GM10248 (cell line): ENCODE data around the gene KLK2.

ENCODE experiments used
- CTCF ChIA-PET: fragments of 300-600 bp; sonication (Branson Sonifier 250); formaldehyde crosslinking; extraction: SDS; loops from one replicate; lab custom pipeline; 2021; ENCODE audit warnings: antibody characterized with exemption; lab: Yijun Ruan, JAX
- POLR2A ChIA-PET: fragments of 350-650 bp; sonication (Branson Sonifier 250); formaldehyde crosslinking; extraction: SDS; loops from one replicate; lab custom pipeline; 2020; ENCODE audit warnings: antibody characterized with exemption; lab: Yijun Ruan, JAX
- DNase-seq: peaks from one replicate; pipeline ENCODE4 v3.0.0; 2012; ENCODE audit errors: extremely low spot score
- TF ChIP-seq, protein P1 (sequence below): IDR thresholded peaks from 2 replicates; pipeline ENCODE4 v1.5.1; 2012; ENCODE audit warnings: mild to moderate bottlenecking, low read depth; ENCODE audit errors: extremely low read depth, missing control alignments, control extremely low read depth

KLK2 gene

DNA sequence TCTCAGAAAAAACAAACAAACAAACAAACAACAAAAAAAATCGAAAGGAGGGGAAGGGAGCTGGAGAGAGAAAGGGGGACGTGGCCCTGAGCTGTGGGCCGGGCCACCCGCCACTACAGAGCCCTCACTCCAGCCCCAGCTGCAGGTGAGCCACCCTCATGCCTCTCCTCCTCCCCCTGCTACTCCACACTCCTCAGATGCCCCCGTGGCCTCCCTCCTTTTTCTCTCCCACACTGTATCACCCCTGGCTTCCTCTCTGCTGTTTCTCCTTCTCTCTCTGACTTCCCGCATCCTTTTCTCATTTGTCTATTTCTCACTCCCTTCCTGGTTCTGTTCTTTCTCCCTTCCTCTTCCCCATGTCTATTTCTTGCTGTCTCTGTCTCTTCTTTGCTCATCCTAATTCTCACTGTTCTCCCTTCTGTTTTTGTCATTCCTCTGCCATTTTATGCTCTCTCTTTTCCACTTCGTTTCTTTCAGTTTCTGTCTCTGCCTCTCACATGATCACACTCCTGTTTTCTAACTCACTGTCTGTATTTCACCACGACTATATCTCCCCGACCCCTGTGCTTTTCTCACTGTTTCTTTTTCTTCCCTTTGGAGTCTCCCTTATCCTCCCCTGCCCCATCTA lies 2.7 kb downstream of the KLK2 start:
- ChIA-PET POLR2A (no interaction called here), CTCF (interaction anchor here (1.9 kb wide), 1 partner anchor 46 kb away, joined by 9 read pairs; no protein-coding TSS in a partner anchor)
- peak; percentile 61 for DNase-seq
- TF ChIP-seq, protein P1, sequence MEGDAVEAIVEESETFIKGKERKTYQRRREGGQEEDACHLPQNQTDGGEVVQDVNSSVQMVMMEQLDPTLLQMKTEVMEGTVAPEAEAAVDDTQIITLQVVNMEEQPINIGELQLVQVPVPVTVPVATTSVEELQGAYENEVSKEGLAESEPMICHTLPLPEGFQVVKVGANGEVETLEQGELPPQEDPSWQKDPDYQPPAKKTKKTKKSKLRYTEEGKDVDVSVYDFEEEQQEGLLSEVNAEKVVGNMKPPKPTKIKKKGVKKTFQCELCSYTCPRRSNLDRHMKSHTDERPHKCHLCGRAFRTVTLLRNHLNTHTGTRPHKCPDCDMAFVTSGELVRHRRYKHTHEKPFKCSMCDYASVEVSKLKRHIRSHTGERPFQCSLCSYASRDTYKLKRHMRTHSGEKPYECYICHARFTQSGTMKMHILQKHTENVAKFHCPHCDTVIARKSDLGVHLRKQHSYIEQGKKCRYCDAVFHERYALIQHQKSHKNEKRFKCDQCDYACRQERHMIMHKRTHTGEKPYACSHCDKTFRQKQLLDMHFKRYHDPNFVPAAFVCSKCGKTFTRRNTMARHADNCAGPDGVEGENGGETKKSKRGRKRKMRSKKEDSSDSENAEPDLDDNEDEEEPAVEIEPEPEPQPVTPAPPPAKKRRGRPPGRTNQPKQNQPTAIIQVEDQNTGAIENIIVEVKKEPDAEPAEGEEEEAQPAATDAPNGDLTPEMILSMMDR, result no peak

DNA sequence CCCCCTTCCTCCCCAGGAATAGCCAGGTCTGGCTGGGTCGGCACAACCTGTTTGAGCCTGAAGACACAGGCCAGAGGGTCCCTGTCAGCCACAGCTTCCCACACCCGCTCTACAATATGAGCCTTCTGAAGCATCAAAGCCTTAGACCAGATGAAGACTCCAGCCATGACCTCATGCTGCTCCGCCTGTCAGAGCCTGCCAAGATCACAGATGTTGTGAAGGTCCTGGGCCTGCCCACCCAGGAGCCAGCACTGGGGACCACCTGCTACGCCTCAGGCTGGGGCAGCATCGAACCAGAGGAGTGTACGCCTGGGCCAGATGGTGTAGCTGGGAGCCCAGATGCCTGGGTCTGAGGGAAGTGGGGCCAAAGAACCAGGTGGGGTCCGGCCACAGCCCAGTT lies 3.2 kb downstream of the KLK2 start:
- TF ChIP-seq, protein P1, result no peak
- CTCF ChIA-PET, result no interaction called here
- POLR2A ChIA-PET, result no interaction called here
- no peak for DNase-seq

DNA sequence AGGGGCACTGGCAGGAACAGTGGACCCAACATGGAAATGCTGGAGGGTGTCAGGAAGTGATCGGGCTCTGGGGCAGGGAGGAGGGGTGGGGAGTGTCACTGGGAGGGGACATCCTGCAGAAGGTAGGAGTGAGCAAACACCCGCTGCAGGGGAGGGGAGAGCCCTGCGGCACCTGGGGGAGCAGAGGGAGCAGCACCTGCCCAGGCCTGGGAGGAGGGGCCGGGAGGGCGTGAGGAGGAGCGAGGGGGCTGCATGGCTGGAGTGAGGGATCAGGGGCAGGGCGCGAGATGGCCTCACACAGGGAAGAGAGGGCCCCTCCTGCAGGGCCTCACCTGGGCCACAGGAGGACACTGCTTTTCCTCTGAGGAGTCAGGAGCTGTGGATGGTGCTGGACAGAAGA lies 4.1 kb downstream of the KLK2 start:
- ChIA-PET POLR2A (no interaction called here), CTCF (interaction anchor here (1.1 kb wide), 1 partner anchor 19 kb away, joined by 3 read pairs; no protein-coding TSS in a partner anchor)
- DNase-seq, result no peak
- TF ChIP-seq, protein P1, result no peak

DNA sequence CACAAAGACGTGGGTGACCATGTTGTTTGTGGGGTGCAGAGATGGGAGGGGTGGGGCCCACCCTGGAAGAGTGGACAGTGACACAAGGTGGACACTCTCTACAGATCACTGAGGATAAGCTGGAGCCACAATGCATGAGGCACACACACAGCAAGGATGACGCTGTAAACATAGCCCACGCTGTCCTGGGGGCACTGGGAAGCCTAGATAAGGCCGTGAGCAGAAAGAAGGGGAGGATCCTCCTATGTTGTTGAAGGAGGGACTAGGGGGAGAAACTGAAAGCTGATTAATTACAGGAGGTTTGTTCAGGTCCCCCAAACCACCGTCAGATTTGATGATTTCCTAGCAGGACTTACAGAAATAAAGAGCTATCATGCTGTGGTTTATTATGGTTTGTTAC lies 5.6 kb downstream of the KLK2 start:
- TF ChIP-seq, protein P1, result no peak
- CTCF ChIA-PET, result interaction anchor here (0.9 to 1.3 kb wide), 3 partner anchors 9 to 43 kb away, joined by 3 to 6 read pairs (median 3); no protein-coding TSS in a partner anchor
- POLR2A ChIA-PET, result no interaction called here
- no peak for DNase-seq

DNA sequence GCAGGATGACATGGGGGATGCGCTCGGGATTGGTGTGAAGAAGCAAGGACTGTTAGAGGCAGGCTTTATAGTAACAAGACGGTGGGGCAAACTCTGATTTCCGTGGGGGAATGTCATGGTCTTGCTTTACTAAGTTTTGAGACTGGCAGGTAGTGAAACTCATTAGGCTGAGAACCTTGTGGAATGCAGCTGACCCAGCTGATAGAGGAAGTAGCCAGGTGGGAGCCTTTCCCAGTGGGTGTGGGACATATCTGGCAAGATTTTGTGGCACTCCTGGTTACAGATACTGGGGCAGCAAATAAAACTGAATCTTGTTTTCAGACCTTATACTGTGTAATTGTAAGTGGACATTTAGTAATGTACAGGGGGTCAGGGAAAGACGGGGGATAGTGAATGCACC lies 7.0 kb downstream of the KLK2 start:
- CTCF ChIA-PET, result no interaction called here
- DNase-seq, result no peak
- TF ChIP-seq, protein P1, result no peak
- POLR2A ChIA-PET, result no interaction called here

DNA sequence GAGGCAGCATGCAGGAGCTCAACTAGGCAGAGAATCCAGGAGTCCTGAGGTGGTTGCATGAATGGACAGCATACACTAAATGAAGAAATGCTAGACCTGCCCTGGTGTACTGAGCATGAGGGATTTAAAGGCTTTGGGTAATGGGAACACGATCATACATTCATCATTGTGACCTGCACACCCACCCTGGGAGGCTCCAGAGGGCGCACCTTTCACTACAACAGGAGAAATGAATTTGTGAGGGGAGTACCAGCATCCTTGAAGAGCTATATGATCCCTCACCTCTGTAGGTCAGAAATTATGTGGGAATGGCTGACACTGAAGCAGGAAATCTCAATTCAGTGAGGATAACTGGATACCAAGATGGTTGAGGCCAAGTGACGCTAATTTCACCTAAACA lies 8.9 kb downstream of the KLK2 start:
- TF ChIP-seq, protein P1, result peak; percentile 23
- POLR2A ChIA-PET, result no interaction called here
- CTCF ChIA-PET, result interaction anchor here (0.9 to 1.9 kb wide), 5 partner anchors 8 to 90 kb away, joined by 3 to 14 read pairs (median 3); partner anchors contain the start of gene KLK2
- no peak for DNase-seq

DNA sequence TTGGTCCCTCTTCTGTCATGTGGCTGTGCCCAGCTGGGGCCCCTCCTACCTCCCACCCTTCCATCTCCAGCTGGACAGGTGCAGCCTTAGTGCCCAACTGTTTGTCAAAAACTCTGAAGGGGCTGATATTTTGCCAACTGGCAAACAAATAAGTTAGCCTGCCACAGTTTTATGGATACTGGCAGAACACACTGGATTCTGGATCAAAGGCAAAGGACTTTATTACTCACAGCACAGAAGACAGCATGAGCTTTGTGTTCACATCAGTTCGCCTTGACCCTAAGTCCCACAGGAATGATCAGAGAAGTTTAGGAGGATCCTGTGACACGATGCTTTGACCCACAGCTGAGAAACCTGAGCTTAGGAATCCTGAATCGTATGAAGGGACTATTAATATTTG lies 16.4 kb downstream of the KLK2 start:
- DNase-seq, result no peak
- TF ChIP-seq, protein P1, result no peak
- ChIA-PET POLR2A (interaction anchor here (0.6 kb wide), 1 partner anchor 100 kb away, joined by 4 read pairs; no protein-coding TSS in a partner anchor), CTCF (interaction anchor here (1.7 to 1.9 kb wide), 2 partner anchors 17 to 32 kb away, joined by 4 to 10 read pairs; partner anchors contain the start of gene KLK2)
